Cardiac septum (tissue), 1 donor: ENCODE results near the gene SLC5A5. TPM values are rescaled to one million over a fixed set of nuclear protein-coding genes. Genes with fewer than 3 reads are reported as not detected.

Source experiments
- DNase-seq: peaks from one replicate; pipeline ENCODE4 v3.0.0-alpha.2; 2020; ENCODE audit warnings: low spot score
- intact Hi-C: fragments of 100-400 bp; cut with DNase I; formaldehyde crosslinking; loops from one replicate; pipeline ENCODE4 v1.14.0; 2022
- total RNA-seq: library from RNA; stranded (reverse); fragmentation: NEBNext Ultra II Directional; extraction: Animal tissue kit (Norgen Biotek cat#: 25700); gene quantifications from one replicate; pipeline ENCODE4 v1.2.1, GENCODE V29; 2021
- donor health status: DM: no; HTN: no; CAD: no.

Gene SLC5A5
- total RNA-seq, 1 donor from 2014 or later = not detected

- no peak for DNase-seq
- intact Hi-C loops = no loop called here
Measured at GRCh38 chr19:17943274-17944221, 71.8 kb downstream of the SLC5A5 start.

GRCh38 chr19:17944301-17944700 is 72.6 kb downstream of the SLC5A5 start:
- DNase-seq = no peak
- intact Hi-C loops = no loop called here

Other genes with a start within 250 kb of the SLC5A5 start
- gene UNC13A, start 183.6 kb upstream of the SLC5A5 start, total RNA-seq = 0.30 TPM
- gene MAP1S, start 152.5 kb upstream of the SLC5A5 start, total RNA-seq = 27.5 TPM
- gene FCHO1, start 120.5 kb upstream of the SLC5A5 start, total RNA-seq = 1.0 TPM
- gene B3GNT3, start 76.8 kb upstream of the SLC5A5 start, total RNA-seq = not detected
- not detected for gene INSL3, start 50.4 kb upstream of the SLC5A5 start, total RNA-seq
- 6.2 TPM for gene JAK3, start 24.0 kb upstream of the SLC5A5 start, total RNA-seq
- 669 TPM for gene RPL18A, start 12.0 kb upstream of the SLC5A5 start, total RNA-seq
- gene CCDC124, start 61.1 kb downstream of the SLC5A5 start, total RNA-seq = 71.3 TPM
- gene KCNN1, start 95.2 kb downstream of the SLC5A5 start, total RNA-seq = 0.19 TPM
- 9.2 TPM for gene ARRDC2, start 136.2 kb downstream of the SLC5A5 start, total RNA-seq
- 0.35 TPM for gene IL12RB1, start 215.0 kb downstream of the SLC5A5 start, total RNA-seq
- gene MAST3, start 225.8 kb downstream of the SLC5A5 start, total RNA-seq = 5.2 TPM